ENCODE measurements around the gene MRC2. TPM values are rescaled to one million over a fixed set of nuclear protein-coding genes. Genes with fewer than 3 reads are reported as not detected.

The MRC2 gene
- total RNA-seq, 1 donor from 2014 or later: 361 TPM

GRCh38 chr17:62705156-62705777 is 77.8 kb downstream of the MRC2 start:
- no peaks in the 10 kb centered on the region for H4K20me1 ChIP-seq (ENCODE audit: insufficient read depth, low read length)
- peaks cover 10% of the 10 kb centered on the region for H3K4me1 Mint-ChIP-seq (ENCODE audit: low read depth, unreplicated experiment)
- no peaks in the 10 kb centered on the region for H3K79me2 ChIP-seq (ENCODE audit: insufficient read depth, low read length)
- TF ChIP-seq CTCF (IDR thresholded peaks at IDR 0.05; ENCODE audit: insufficient read depth, low read depth, low read length) (peak; percentile 3), EZH2 (IDR thresholded peaks at IDR 0.05; ENCODE audit: insufficient read depth, low read length) (no peak)
- H3K9me3 Mint-ChIP-seq (ENCODE audit: unreplicated experiment): peaks cover 14% of the 10 kb centered on the region
- H3K9me3 ChIP-seq (ENCODE audit: insufficient read depth, low read depth, low read length): peaks cover 7% of the 10 kb centered on the region
- peak overlapping the region; percentile 86 for H2AFZ ChIP-seq (ENCODE audit: low read depth, low read length)
- peaks cover 29% of the 10 kb centered on the region for H3K4me1 ChIP-seq (ENCODE audit: insufficient read depth, low read length)
- H3K27me3 Mint-ChIP-seq (ENCODE audit: low read depth, unreplicated experiment): peaks cover 6% of the 10 kb centered on the region
- H3K36me3 Mint-ChIP-seq (ENCODE audit: low read depth, unreplicated experiment): peaks cover 10% of the 10 kb centered on the region
- H3K4me2 ChIP-seq (ENCODE audit: low read length): peak overlapping the region; percentile 98
- no peaks in the 10 kb centered on the region for H3K36me3 ChIP-seq (ENCODE audit: insufficient read depth, low read length)
- DNase-seq (ENCODE audit: low read depth) (peak; percentile 38), FAIRE-seq (no peak)
- no peaks in the 10 kb centered on the region for H3K27me3 ChIP-seq (ENCODE audit: insufficient read depth, low read length)
- H3K9ac ChIP-seq (ENCODE audit: low read length): peak overlapping the region; percentile 90
- H3K4me3 Mint-ChIP-seq (ENCODE audit: unreplicated experiment): peak overlapping the region; percentile 90
- peak overlapping the region; percentile 94 for H3K27ac Mint-ChIP-seq (ENCODE audit: unreplicated experiment)
- H3K4me3 ChIP-seq (ENCODE audit: insufficient read depth, low read depth, low read length): peak overlapping the region; percentile 55
- H3K27ac ChIP-seq (ENCODE audit: low read depth, low read length): peak overlapping the region; percentile 71

DNA sequence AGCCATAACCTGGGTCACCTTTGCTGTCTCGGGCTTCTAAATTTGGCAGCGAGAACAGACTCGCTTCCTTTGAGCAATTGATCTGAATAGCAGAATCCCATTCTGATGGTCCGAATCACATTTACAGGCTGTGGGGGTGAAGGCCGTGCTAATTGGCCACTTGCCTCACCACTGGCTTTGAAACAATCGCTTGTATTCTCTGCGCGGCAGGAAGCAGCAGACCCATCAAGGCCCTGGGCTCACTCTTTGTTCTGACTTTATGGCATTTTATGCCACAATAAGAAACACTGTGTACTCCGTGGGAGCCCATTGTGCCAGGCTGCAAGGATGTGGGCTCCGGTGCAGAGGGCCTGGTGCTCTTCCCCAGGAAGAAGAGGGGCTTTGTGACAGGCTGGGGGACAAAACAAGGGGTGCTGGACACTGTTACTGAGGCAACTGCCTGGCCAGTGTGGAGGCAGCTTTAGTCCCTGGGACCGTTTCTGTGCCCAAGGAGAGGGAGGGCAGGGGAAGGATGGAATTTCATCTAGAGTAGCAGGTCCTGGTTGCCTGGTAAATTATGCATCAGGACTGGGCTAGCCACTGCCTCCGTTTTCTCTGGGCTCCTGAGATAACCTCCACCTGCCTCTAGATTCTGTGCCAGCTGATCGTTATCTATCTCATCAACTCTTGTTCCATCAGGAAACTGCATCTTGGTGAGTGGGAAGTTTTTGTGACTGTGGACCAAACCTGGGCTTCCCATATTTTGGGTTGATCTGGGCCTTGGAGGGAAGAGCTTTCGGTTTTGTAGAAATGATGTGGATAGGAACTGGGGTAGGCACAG is 78.5 kb downstream of the MRC2 start:
- Mint-ChIP-seq H3K36me3 (ENCODE audit: low read depth, unreplicated experiment) (peaks cover 10% of the 10 kb centered on the region), H3K4me3 (ENCODE audit: unreplicated experiment) (peak overlapping the region; percentile 90), H3K9me3 (ENCODE audit: unreplicated experiment) (peaks cover 14% of the 10 kb centered on the region), H3K27ac (ENCODE audit: unreplicated experiment) (peak overlapping the region; percentile 35), H3K27me3 (ENCODE audit: low read depth, unreplicated experiment) (peaks cover 6% of the 10 kb centered on the region), H3K4me1 (ENCODE audit: low read depth, unreplicated experiment) (peaks cover 10% of the 10 kb centered on the region)
- Histone ChIP-seq H4K20me1 (ENCODE audit: insufficient read depth, low read length) (no peaks in the 10 kb centered on the region), H3K4me2 (ENCODE audit: low read length) (peak overlapping the region; percentile 98), H3K79me2 (ENCODE audit: insufficient read depth, low read length) (no peaks in the 10 kb centered on the region), H3K27me3 (ENCODE audit: insufficient read depth, low read length) (no peaks in the 10 kb centered on the region), H3K9ac (ENCODE audit: low read length) (peak overlapping the region; percentile 90), H3K4me1 (ENCODE audit: insufficient read depth, low read length) (peaks cover 29% of the 10 kb centered on the region), H3K9me3 (ENCODE audit: insufficient read depth, low read depth, low read length) (peaks cover 7% of the 10 kb centered on the region), H3K36me3 (ENCODE audit: insufficient read depth, low read length) (no peaks in the 10 kb centered on the region), H3K4me3 (ENCODE audit: insufficient read depth, low read depth, low read length) (peak overlapping the region; percentile 55), H2AFZ (ENCODE audit: low read depth, low read length) (peak overlapping the region; percentile 86), H3K27ac (ENCODE audit: low read depth, low read length) (peak overlapping the region; percentile 71)
- DNase-seq (ENCODE audit: low read depth) (peak; percentile 53), FAIRE-seq (no peak)
- TF ChIP-seq CTCF (IDR thresholded peaks at IDR 0.05; ENCODE audit: insufficient read depth, low read depth, low read length): no peak
- TF ChIP-seq EZH2 (IDR thresholded peaks at IDR 0.05; ENCODE audit: insufficient read depth, low read length): no peak
